ENCODE data around the gene CEL.
"Not testable (repeated sequence)": the region's sequence is repeated elsewhere in the genome, so short reads cannot be mapped to it uniquely, and the experiment has no call there.

CEL gene

DNA sequence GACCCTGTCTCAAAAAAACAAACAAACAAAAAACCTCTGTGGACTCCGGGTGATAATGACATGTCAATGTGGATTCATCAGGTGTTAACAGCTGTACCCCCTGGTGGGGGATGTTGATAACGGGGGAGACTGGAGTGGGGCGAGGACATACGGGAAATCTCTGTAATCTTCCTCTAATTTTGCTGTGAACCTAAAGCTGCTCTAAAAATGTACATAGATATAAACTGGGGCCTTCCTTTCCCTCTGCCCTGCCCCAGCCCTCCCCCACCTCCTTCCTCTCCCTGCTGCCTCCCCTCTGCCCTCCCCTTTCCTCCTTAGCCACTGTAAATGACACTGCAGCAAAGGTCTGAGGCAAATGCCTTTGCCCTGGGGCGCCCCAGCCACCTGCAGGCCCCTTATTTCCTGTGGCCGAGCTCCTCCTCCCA is 1.4 kb upstream of the CEL start:
- H3K4me3 ChIP-seq (ENCODE audit: low read depth, low read length) = no peak overlapping the region
- TF ChIP-seq, protein P1, sequence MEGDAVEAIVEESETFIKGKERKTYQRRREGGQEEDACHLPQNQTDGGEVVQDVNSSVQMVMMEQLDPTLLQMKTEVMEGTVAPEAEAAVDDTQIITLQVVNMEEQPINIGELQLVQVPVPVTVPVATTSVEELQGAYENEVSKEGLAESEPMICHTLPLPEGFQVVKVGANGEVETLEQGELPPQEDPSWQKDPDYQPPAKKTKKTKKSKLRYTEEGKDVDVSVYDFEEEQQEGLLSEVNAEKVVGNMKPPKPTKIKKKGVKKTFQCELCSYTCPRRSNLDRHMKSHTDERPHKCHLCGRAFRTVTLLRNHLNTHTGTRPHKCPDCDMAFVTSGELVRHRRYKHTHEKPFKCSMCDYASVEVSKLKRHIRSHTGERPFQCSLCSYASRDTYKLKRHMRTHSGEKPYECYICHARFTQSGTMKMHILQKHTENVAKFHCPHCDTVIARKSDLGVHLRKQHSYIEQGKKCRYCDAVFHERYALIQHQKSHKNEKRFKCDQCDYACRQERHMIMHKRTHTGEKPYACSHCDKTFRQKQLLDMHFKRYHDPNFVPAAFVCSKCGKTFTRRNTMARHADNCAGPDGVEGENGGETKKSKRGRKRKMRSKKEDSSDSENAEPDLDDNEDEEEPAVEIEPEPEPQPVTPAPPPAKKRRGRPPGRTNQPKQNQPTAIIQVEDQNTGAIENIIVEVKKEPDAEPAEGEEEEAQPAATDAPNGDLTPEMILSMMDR (IDR thresholded peaks at IDR 0.05; ENCODE audit: low read depth, low read length) = no peak
- DNase-seq (ENCODE audit: low read depth, low spot score) = no peak
- in situ Hi-C loops (cut with HindIII; ENCODE audit: low sequenced_read_pairs) = no loop called here

DNA sequence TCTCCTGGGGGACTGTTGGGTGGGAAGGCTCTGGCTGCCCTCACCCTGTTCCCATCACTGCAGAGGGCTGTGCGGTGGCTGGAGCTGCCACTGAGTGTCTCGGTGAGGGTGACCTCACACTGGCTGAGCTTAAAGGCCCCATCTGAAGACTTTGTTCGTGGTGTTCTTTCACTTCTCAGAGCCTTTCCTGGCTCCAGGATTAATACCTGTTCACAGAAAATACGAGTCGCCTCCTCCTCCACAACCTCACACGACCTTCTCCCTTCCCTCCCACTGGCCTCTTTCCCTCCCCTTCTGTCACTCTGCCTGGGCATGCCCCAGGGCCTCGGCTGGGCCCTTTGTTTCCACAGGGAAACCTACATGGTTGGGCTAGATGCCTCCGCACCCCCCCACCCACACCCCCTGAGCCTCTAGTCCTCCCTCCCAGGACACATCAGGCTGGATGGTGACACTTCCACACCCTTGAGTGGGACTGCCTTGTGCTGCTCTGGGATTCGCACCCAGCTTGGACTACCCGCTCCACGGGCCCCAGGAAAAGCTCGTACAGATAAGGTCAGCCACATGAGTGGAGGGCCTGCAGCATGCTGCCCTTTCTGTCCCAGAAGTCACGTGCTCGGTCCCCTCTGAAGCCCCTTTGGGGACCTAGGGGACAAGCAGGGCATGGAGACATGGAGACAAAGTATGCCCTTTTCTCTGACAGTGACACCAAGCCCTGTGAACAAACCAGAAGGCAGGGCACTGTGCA is 590 bp upstream of the CEL start:
- H3K4me3 ChIP-seq (ENCODE audit: low read depth, low read length); in situ Hi-C loops (cut with HindIII; ENCODE audit: low sequenced_read_pairs); DNase-seq (ENCODE audit: low read depth, low spot score): not testable (repeated sequence)

DNA sequence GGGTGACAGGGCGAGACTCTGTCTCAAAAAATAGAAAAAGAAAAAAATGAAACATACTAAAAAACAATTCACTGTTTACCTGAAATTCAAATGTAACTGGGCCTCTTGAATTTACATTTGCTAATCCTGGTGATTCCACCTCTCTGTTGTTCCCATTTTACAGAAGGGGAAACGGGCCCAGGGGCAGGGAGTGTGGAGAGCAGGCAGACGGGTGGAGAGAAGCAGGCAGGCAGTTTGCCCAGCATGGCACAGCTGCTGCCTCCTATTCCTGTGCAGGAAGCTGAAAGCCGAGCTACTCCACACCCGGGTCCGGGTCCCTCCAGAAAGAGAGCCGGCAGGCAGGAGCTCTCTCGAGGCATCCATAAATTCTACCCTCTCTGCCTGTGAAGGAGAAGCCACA is 788 bp downstream of the CEL start:
- in situ Hi-C loops (cut with HindIII; ENCODE audit: low sequenced_read_pairs) = not testable (repeated sequence)

DNA sequence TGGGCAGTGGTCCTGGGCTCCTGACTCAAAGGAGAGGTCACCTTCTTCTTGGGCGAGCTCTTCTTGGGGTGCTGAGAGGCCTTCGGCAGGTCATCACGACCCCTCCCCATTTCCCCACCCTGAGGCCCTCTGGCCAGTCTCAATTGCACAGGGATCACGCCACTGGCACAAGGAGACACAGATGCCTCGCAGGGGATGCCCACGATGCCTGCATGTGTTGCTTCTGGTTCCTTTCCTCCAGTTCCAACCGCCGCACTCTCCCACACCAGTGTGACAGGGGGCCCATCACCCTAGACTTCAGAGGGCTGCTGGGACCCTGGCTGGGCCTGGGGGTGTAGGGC is 1.3 kb downstream of the CEL start:
- no peak overlapping the region for H3K4me3 ChIP-seq (ENCODE audit: low read depth, low read length)
- TF ChIP-seq, protein P1 (IDR thresholded peaks at IDR 0.05; ENCODE audit: low read depth, low read length) = no peak
- in situ Hi-C loops (cut with HindIII; ENCODE audit: low sequenced_read_pairs) = no loop called here
- DNase-seq (ENCODE audit: low read depth, low spot score) = no peak

More for the DNA sequence above, 788 bp downstream of the CEL start:
- H3K4me3 ChIP-seq (ENCODE audit: low read depth, low read length); DNase-seq (ENCODE audit: low read depth, low spot score): not testable (repeated sequence)

DNA sequence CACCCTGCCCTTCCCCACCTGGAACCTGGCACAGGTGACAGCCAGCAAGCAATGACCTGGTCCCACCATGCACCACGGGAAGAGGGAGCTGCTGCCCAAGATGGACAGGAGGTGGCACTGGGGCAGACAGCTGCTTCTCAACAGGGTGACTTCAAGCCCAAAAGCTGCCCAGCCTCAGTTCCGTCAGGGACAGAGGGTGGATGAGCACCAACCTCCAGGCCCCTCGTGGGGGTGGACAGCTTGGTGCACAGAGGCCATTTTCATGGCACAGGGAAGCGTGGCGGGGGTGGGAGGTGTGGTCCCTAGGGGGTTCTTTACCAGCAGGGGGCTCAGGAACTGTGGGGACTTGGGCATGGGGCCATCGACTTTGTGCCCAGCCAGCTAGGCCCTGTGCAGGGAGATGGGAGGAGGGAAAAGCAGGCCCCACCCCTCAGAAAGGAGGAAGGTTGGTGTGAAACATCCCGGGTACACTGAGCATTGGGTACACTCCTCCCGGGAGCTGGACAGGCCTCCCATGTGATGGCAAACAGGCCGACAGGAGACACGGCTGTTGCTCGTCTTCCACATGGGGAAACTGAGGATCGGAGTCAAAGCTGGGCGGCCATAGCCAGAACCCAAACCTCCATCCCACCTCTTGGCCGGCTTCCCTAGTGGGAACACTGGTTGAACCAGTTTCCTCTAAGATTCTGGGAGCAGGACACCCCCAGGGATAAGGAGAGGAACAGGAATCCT is 1.9 kb downstream of the CEL start:
- in situ Hi-C loops (cut with HindIII; ENCODE audit: low sequenced_read_pairs) = no loop called here
- no peak overlapping the region for H3K4me3 ChIP-seq (ENCODE audit: low read depth, low read length)
- TF ChIP-seq, protein P1 (IDR thresholded peaks at IDR 0.05; ENCODE audit: low read depth, low read length) = no peak
- DNase-seq (ENCODE audit: low read depth, low spot score) = no peak

DNA sequence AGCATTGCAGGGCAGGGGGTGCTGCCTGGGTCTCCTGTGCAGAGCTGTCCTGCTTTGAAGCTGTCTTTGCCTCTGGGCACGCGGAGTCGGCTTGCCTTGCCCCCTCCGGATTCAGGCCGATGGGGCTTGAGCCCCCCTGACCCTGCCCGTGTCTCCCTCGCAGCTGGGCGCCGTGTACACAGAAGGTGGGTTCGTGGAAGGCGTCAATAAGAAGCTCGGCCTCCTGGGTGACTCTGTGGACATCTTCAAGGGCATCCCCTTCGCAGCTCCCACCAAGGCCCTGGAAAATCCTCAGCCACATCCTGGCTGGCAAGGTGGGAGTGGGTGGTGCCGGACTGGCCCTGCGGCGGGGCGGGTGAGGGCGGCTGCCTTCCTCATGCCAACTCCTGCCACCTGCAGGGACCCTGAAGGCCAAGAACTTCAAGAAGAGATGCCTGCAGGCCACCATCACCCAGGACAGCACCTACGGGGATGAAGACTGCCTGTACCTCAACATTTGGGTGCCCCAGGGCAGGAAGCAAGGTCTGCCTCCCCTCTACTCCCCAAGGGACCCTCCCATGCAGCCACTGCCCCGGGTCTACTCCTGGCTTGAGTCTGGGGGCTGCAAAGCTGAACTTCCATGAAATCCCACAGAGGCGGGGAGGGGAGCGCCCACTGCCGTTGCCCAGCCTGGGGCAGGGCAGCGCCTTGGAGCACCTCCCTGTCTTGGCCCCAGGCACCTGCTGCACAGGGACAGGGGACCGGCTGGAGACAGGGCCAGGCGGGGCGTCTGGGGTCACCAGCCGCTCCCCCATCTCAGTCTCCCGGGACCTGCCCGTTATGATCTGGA is 2.7 kb downstream of the CEL start:
- DNase-seq (ENCODE audit: low read depth, low spot score) = no peak
- H3K4me3 ChIP-seq (ENCODE audit: low read depth, low read length) = no peak overlapping the region
- TF ChIP-seq, protein P1 (IDR thresholded peaks at IDR 0.05; ENCODE audit: low read depth, low read length) = no peak
- in situ Hi-C loops (cut with HindIII; ENCODE audit: low sequenced_read_pairs) = no loop called here

DNA sequence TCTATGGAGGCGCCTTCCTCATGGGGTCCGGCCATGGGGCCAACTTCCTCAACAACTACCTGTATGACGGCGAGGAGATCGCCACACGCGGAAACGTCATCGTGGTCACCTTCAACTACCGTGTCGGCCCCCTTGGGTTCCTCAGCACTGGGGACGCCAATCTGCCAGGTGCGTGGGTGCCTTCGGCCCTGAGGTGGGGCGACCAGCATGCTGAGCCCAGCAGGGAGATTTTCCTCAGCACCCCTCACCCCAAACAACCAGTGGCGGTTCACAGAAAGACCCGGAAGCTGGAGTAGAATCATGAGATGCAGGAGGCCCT is 3.2 kb downstream of the CEL start:
- TF ChIP-seq, protein P1 (IDR thresholded peaks at IDR 0.05; ENCODE audit: low read depth, low read length) = no peak
- no peak for DNase-seq (ENCODE audit: low read depth, low spot score)
- no peak overlapping the region for H3K4me3 ChIP-seq (ENCODE audit: low read depth, low read length)
- in situ Hi-C loops (cut with HindIII; ENCODE audit: low sequenced_read_pairs) = no loop called here
